Mesothelial cell of epicardium (in vitro differentiated cells): ENCODE measurements around the gene SMARCC1. TPM values are rescaled to one million over a fixed set of nuclear protein-coding genes. Genes with fewer than 3 reads are reported as not detected.

ENCODE experiments used
- DNase-seq, 2 experiments: peaks; one replicate each; pipeline ENCODE4 v3.0.0; 2021; ENCODE audit warnings: low spot score in 2 of 2; ENCODE audit not compliant: unreplicated experiment in 2 of 2
- H3K27ac Mint-ChIP-seq: 2 replicates; pipeline ENCODE4 v1.8.0; 2021; ENCODE audit warnings: mixed read lengths
- H3K27me3 Mint-ChIP-seq: 2 replicates; pipeline ENCODE4 v1.8.0; 2021; ENCODE audit warnings: low read depth, mixed read lengths
- H3K36me3 Mint-ChIP-seq: 2 replicates; pipeline ENCODE4 v1.8.0; 2021; ENCODE audit warnings: mixed read lengths
- H3K4me1 Mint-ChIP-seq: 2 replicates; pipeline ENCODE4 v1.8.0; 2021; ENCODE audit warnings: mixed read lengths
- H3K4me3 Mint-ChIP-seq: 2 replicates; pipeline ENCODE4 v1.8.0; 2021; ENCODE audit warnings: mild to moderate bottlenecking, moderate library complexity, mixed read lengths
- H3K9me3 Mint-ChIP-seq: 2 replicates; pipeline ENCODE4 v1.8.0; 2021; ENCODE audit warnings: mixed read lengths
- CTCF ChIP-seq: fragments of 200-600 bp; sonication (generic); IDR thresholded peaks from one replicate; pipeline ENCODE4 v1.5.0; 2021; ENCODE audit warnings: antibody characterized with exemption; ENCODE audit not compliant: unreplicated experiment
- total RNA-seq: library from RNA; stranded (reverse); gene quantifications from 3 replicates; pipeline ENCODE4 v1.2.1, GENCODE V29; 2021

Gene SMARCC1
- total RNA-seq, 1 donor from 2014 or later, result 215 TPM

- no peak overlapping the region for H3K27ac Mint-ChIP-seq
- no peaks in the 10 kb centered on the region for H3K4me1 Mint-ChIP-seq
- peaks cover 2% of the 10 kb centered on the region for H3K27me3 Mint-ChIP-seq
- no peak overlapping the region for H3K4me3 Mint-ChIP-seq
- H3K9me3 Mint-ChIP-seq, result peaks cover 6% of the 10 kb centered on the region
- no peak for TF ChIP-seq CTCF
- DNase-seq, result no peak
- no peaks in the 10 kb centered on the region for H3K36me3 Mint-ChIP-seq
Measured at GRCh38 chr3:47556351-47556750, 225.3 kb downstream of the SMARCC1 start.

DNA sequence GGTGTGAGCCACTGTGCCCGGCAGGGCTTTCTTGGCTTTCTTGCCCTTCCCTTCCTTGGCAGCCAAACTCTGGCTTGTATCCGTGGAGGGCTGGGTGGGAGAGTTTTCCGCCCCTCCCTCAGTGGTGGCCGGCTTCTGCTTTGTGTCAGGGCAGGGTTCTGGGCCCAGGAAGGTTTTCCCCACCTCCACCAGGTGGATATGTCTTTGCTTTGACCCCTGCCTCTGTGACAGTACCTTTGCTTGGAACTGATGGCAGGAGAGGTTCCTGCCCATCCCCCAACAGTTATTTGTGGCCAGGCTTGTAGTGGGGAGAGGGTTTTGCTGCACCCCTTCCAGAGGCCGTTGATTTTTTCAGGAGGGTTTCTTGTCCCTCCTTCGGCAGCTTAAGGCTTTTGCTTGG lies 227.4 kb downstream of the SMARCC1 start:
- H3K27me3 Mint-ChIP-seq, result peaks cover 19% of the 10 kb centered on the region
- no peak for TF ChIP-seq CTCF
- no peaks in the 10 kb centered on the region for H3K36me3 Mint-ChIP-seq
- no peak overlapping the region for H3K4me3 Mint-ChIP-seq
- no peak for DNase-seq
- H3K4me1 Mint-ChIP-seq, result no peaks in the 10 kb centered on the region
- no peak overlapping the region for H3K27ac Mint-ChIP-seq
- peaks cover 6% of the 10 kb centered on the region for H3K9me3 Mint-ChIP-seq

DNA sequence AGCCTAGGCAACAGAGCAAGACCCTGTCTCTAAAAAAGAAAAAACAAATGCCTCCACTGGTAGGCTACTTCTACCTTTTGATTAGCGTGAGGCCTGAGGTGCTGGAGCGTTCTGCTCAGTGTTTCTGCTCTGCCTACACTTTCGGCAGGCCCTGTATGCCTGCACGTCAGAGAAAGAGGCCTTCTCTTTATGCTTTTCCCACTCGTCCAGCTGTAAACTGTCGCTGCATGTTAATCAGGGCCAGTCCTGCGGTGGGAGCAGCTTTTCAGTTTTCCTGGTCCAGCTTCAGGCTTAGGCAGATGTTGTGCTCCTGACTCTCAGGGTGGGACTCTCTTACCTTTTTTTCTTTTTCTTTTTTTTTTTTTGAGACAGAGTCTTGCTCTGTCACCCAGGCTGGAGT lies 228.3 kb downstream of the SMARCC1 start:
- no peak overlapping the region for H3K4me3 Mint-ChIP-seq
- no peak for TF ChIP-seq CTCF
- no peaks in the 10 kb centered on the region for H3K36me3 Mint-ChIP-seq
- H3K9me3 Mint-ChIP-seq, result peaks cover 6% of the 10 kb centered on the region
- no peak overlapping the region for H3K27ac Mint-ChIP-seq
- no peak for DNase-seq
- no peaks in the 10 kb centered on the region for H3K4me1 Mint-ChIP-seq
- H3K27me3 Mint-ChIP-seq, result peaks cover 24% of the 10 kb centered on the region

DNA sequence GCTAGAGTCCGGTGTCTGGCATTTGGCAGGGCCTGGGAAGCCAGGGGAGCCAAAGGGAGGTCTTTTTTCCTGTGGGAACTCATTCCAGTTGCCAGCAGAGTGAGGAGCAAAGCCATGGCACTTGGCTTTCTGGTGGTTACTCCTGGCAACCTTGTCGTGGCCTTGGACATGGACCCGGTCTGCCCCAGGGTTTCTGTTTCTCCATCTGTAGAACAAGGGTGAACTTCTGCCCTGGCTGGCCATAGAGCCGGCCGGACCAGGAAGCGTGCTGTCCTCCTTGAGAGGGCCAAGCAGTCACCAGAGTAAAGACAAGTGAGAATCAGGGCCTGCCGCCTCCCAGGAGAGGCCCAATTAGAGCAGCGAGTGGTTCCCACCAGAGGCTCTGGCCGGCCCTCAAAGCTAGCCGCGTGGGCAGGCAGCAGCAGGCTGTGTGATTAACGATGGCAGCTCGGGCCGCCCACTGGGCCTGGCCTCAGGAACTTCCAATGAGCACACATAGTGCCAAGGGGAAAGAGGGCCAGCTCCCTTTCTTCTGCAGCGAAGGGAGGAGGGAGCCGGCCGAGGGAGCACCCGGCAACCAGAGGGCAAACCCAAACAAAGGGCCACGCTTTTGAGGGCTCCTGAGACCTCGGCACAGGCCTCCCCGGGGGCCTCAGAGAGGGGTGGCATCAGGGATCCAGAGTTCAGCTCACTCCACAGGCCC lies 239.1 kb downstream of the SMARCC1 start:
- no peaks in the 10 kb centered on the region for H3K4me1 Mint-ChIP-seq
- H3K4me3 Mint-ChIP-seq, result no peak overlapping the region
- H3K9me3 Mint-ChIP-seq, result no peaks in the 10 kb centered on the region
- no peak for DNase-seq
- no peaks in the 10 kb centered on the region for H3K36me3 Mint-ChIP-seq
- no peaks in the 10 kb centered on the region for H3K27me3 Mint-ChIP-seq
- H3K27ac Mint-ChIP-seq, result no peak overlapping the region
- no peak for TF ChIP-seq CTCF

- DNase-seq, result no peak
- no peak for TF ChIP-seq CTCF
- no peak overlapping the region for H3K4me3 Mint-ChIP-seq
- H3K9me3 Mint-ChIP-seq, result no peaks in the 10 kb centered on the region
- H3K4me1 Mint-ChIP-seq, result no peaks in the 10 kb centered on the region
- no peak overlapping the region for H3K27ac Mint-ChIP-seq
- no peaks in the 10 kb centered on the region for H3K27me3 Mint-ChIP-seq
- no peaks in the 10 kb centered on the region for H3K36me3 Mint-ChIP-seq
Measured at GRCh38 chr3:47541583-47542108, 240.0 kb downstream of the SMARCC1 start.

DNA sequence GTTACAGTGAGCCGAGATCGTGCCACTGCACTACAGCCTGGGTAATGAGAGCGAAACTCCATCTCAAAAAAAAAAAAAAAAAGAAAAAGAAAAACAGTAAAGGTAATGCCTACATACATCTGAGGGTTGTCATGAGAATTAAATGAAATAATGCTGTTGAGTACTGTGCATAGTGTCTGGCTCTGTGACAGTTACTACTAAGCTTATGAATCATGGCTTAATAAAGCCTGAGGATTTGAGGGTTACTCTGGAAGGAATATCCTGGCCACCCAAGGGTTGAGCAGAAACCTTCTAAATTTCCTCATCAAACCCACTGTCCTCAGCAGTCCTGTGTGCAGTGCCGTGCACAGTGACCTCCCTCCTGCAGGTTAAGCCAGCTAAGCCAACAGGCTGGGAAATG lies 241.4 kb downstream of the SMARCC1 start:
- H3K4me3 Mint-ChIP-seq, result no peak overlapping the region
- no peak overlapping the region for H3K27ac Mint-ChIP-seq
- no peak for DNase-seq
- no peaks in the 10 kb centered on the region for H3K36me3 Mint-ChIP-seq
- TF ChIP-seq CTCF, result no peak
- H3K9me3 Mint-ChIP-seq, result no peaks in the 10 kb centered on the region
- no peaks in the 10 kb centered on the region for H3K27me3 Mint-ChIP-seq
- H3K4me1 Mint-ChIP-seq, result no peaks in the 10 kb centered on the region
